Measurements from ENCODE around the gene TSPAN18. TPM values are rescaled to one million over a fixed set of nuclear protein-coding genes. Genes with fewer than 3 reads are reported as not detected.

The TSPAN18 gene
- total and polyA plus RNA-seq, 2 of the 8 experiments (the other 6 are each of a cell fraction or from before 2014, with no cell fraction given): 5.2 to 10.2 TPM

GRCh38 chr11:44854741-44855492, 128.2 kb downstream of the TSPAN18 start:
- CTCF ChIA-PET (ENCODE audit: partially characterized antibody): interaction anchor here (0.6 to 1.4 kb wide), 7 partner anchors 27 to 105 kb away, joined by 3 to 5 read pairs (median 3); no protein-coding TSS in a partner anchor

More at GRCh38 chr11:44854741-44855492, 128.2 kb downstream of the TSPAN18 start:
- H3K4me3 ChIP-seq (ENCODE audit: extremely low read depth in 1 of 4, insufficient read depth in 2 of 4, low read depth in 3 of 4, low read length in 4 of 4): no peak overlapping the region
- H2BK15ac ChIP-seq (ENCODE audit: low read length): no peak overlapping the region
- no peaks in the 10 kb centered on the region for H4K20me1 ChIP-seq (replicated peaks in 1 of 2; ENCODE audit: control insufficient read depth in 1 of 2, insufficient read depth in 2 of 2, low read length in 2 of 2)
- H3K4me2 ChIP-seq (ENCODE audit: insufficient read depth in 1 of 2, low read depth in 2 of 2, low read length in 2 of 2): no peak overlapping the region
- no peak overlapping the region for H3K23ac ChIP-seq (ENCODE audit: insufficient read length)
- no peak overlapping the region for H3K27ac ChIP-seq (ENCODE audit: low read depth, low read length)
- H3K9me3 ChIP-seq (ENCODE audit: insufficient read depth in 2 of 2, low read depth in 1 of 2, low read length in 1 of 2): no peaks in the 10 kb centered on the region
- H3K9ac ChIP-seq (replicated peaks in 1 of 4; ENCODE audit: extremely low read depth in 1 of 4, low read depth in 3 of 4, low read length in 3 of 4): no peak overlapping the region
- TF ChIP-seq ZNF274 (IDR thresholded peaks at IDR 0.05; ENCODE audit: borderline replicate concordance, extremely low read depth, low read length) (no peak), RBBP5 (IDR thresholded peaks at IDR 0.05; ENCODE audit: borderline replicate concordance, low read depth, low read length) (no peak), JUND (IDR thresholded peaks at IDR 0.05; ENCODE audit: low read length) (no peak), SAP30 (IDR thresholded peaks at IDR 0.05; ENCODE audit: insufficient read depth, insufficient replicate concordance, low read length) (no peak), ASH2L (IDR thresholded peaks at IDR 0.05; ENCODE audit: low read length) (no peak), NANOG (IDR thresholded peaks at IDR 0.05; ENCODE audit: insufficient read depth, low read depth, low read length, poor library complexity, severe bottlenecking) (no peak), KDM1A (IDR thresholded peaks at IDR 0.05; ENCODE audit: borderline replicate concordance, low read length) (no peak), HDAC6 (IDR thresholded peaks at IDR 0.05; ENCODE audit: low read depth, low read length) (no peak), CHD1 (IDR thresholded peaks at IDR 0.05; ENCODE audit: low read depth, low read length) (no peak), BRCA1 (IDR thresholded peaks at IDR 0.05; ENCODE audit: low read depth, low read length) (no peak), TBP (IDR thresholded peaks at IDR 0.05; ENCODE audit: low read depth, low read length) (no peak)
- FAIRE-seq: peak; percentile 28
- no peak overlapping the region for H3K4ac ChIP-seq (replicated peaks; ENCODE audit: insufficient read length, low read depth, low read length)
- H2BK5ac ChIP-seq (ENCODE audit: low read depth, low read length): no peak overlapping the region
- 82% methylated on average over 5 of the region's 5 CpGs; no CpG with 5 or more reads in 1 of the 2 experiments for WGBS, 2 experiments (ENCODE audit: extremely low coverage in 1 of 2, insufficient coverage in 1 of 2, insufficient read length in 1 of 2, insufficient replicate concordance in 2 of 2, low coverage in 1 of 2, low lambda C conversion rate in 2 of 2, missing lambda C conversion rate in 1 of 2)
- no peak overlapping the region for H4K91ac ChIP-seq (replicated peaks; ENCODE audit: insufficient read length, low read length)
- H3K27me3 ChIP-seq (replicated peaks in 1 of 4; ENCODE audit: control insufficient read depth in 3 of 4, extremely low read depth in 1 of 4, insufficient read depth in 3 of 4, low read length in 3 of 4): no peaks in the 10 kb centered on the region
- H3K79me1 ChIP-seq (ENCODE audit: low read depth, low read length): no peaks in the 10 kb centered on the region
- no peak for DNase-seq (ENCODE audit: low read depth in 1 of 2, low spot score in 2 of 2)
- H4K5ac ChIP-seq (ENCODE audit: insufficient read length, low read depth, low read length): no peak overlapping the region
- H3K36me3 ChIP-seq (ENCODE audit: control insufficient read depth in 2 of 4, insufficient read depth in 4 of 4, low read length in 3 of 4): no peaks in the 10 kb centered on the region
- no peak overlapping the region for H4K8ac ChIP-seq (ENCODE audit: extremely low read depth, insufficient read depth, low read length)
- peaks cover 8 to 25% (median 19%) of the 10 kb centered on the region in 4 experiments for H3K4me1 ChIP-seq (replicated peaks in 1 of 4; ENCODE audit: control insufficient read depth in 3 of 4, insufficient read depth in 4 of 4, low read length in 3 of 4)
- H3K18ac ChIP-seq (ENCODE audit: extremely low read depth, low read length): 0 out of 2 replicates have a peak overlapping the region, but pooled peaks have one; percentile 21
- H3K23me2 ChIP-seq (ENCODE audit: low read depth, low read length): peaks cover 2% of the 10 kb centered on the region; the same call in 1 of the 2 replicates
- H2BK120ac ChIP-seq (replicated peaks; ENCODE audit: low read depth, low read length): no peak overlapping the region
- no peak overlapping the region for H2AFZ ChIP-seq (ENCODE audit: low read length)
- no peak overlapping the region for H3K14ac ChIP-seq (ENCODE audit: insufficient read length)
- H2BK20ac ChIP-seq (ENCODE audit: low read length): no peak overlapping the region
- 0 out of 2 replicates have a peak overlapping the region, but pooled peaks have one; percentile 60 for H2AK5ac ChIP-seq (ENCODE audit: low read depth, low read length)
- H3K56ac ChIP-seq (replicated peaks; ENCODE audit: insufficient read length, low read depth, low read length): no peak overlapping the region
- H2BK12ac ChIP-seq (ENCODE audit: low read depth, low read length): no peak overlapping the region
- no peaks in the 10 kb centered on the region for H3K79me2 ChIP-seq (ENCODE audit: control insufficient read depth in 1 of 2, insufficient read depth in 2 of 2, low read length in 2 of 2)
- POLR2A ChIA-PET (ENCODE audit: partially characterized antibody): interaction anchor here (0.6 kb wide), 1 partner anchor 443 kb away, joined by 3 read pairs; no protein-coding TSS in a partner anchor
